WTC11 (cell line): ENCODE data around the gene ACO2. TPM values are rescaled to one million over a fixed set of nuclear protein-coding genes. Genes with fewer than 3 reads are reported as not detected.

ENCODE experiments used
- ATF1 ChIP-seq: sonication (generic); formaldehyde crosslinking; IDR thresholded peaks from 2 replicates; pipeline ENCODE4 v1.8.1; 2023; ENCODE audit warnings: mild to moderate bottlenecking, moderate library complexity, missing genetic modification reagents
- ATF3 ChIP-seq: sonication (generic); formaldehyde crosslinking; conservative IDR thresholded peaks from 2 replicates; pipeline ENCODE4 v1.8.1; 2022; ENCODE audit warnings: mild to moderate bottlenecking, missing genetic modification reagents
- E2F4 ChIP-seq: sonication (generic); formaldehyde crosslinking; IDR thresholded peaks from 2 replicates; pipeline ENCODE4 v1.8.1; 2022; ENCODE audit warnings: low read depth, mild to moderate bottlenecking, moderate library complexity, missing genetic modification reagents, borderline replicate concordance
- E2F5 ChIP-seq: sonication (generic); formaldehyde crosslinking; IDR thresholded peaks from 2 replicates; pipeline ENCODE4 v1.8.1; 2022; ENCODE audit warnings: mild to moderate bottlenecking, moderate library complexity, missing genetic modification reagents
- FOXP1 ChIP-seq: sonication (generic); formaldehyde crosslinking; IDR thresholded peaks from 2 replicates; pipeline ENCODE4 v1.8.0; 2022; ENCODE audit warnings: missing genetic modification reagents, mild to moderate bottlenecking, moderate library complexity, borderline replicate concordance
- GRHL2 ChIP-seq: fragments of 250-450 bp; sonication (Bioruptor Pico); IDR thresholded peaks from 2 replicates; pipeline ENCODE4 v1.8.0; 2022; ENCODE audit warnings: mild to moderate bottlenecking, moderate library complexity; ENCODE audit not compliant: insufficient replicate concordance, severe bottlenecking
- MYBL2 ChIP-seq: sonication (generic); formaldehyde crosslinking; IDR thresholded peaks from 2 replicates; pipeline ENCODE4 v1.8.1; 2023; ENCODE audit warnings: mild to moderate bottlenecking, moderate library complexity, missing genetic modification reagents
- NR1H2 ChIP-seq: sonication (generic); formaldehyde crosslinking; IDR thresholded peaks from 2 replicates; pipeline ENCODE4 v1.9.0; 2021; ENCODE audit warnings: mild to moderate bottlenecking, moderate library complexity, missing genetic modification reagents
- NR2C2 ChIP-seq: sonication (generic); formaldehyde crosslinking; IDR thresholded peaks from 2 replicates; pipeline ENCODE4 v1.8.0; 2022; ENCODE audit warnings: mild to moderate bottlenecking, missing genetic modification reagents
- NR3C1 ChIP-seq: sonication (generic); formaldehyde crosslinking; conservative IDR thresholded peaks from 2 replicates; pipeline ENCODE4 v1.8.1; 2023; ENCODE audit warnings: low read depth, mild to moderate bottlenecking, missing genetic modification reagents
- RORB ChIP-seq: fragments of 250-450 bp; sonication (Bioruptor Pico); IDR thresholded peaks from 2 replicates; pipeline ENCODE4 v1.9.0; 2021; ENCODE audit warnings: mild to moderate bottlenecking
- SMAD4 ChIP-seq: sonication (generic); formaldehyde crosslinking; IDR thresholded peaks from 2 replicates; pipeline ENCODE4 v1.8.0; 2022; ENCODE audit warnings: mild to moderate bottlenecking, missing genetic modification reagents
- TEAD1 ChIP-seq: sonication (generic); formaldehyde crosslinking; IDR thresholded peaks from 2 replicates; pipeline ENCODE4 v1.8.0; 2022; ENCODE audit warnings: mild to moderate bottlenecking, missing genetic modification reagents
- TEAD4 ChIP-seq: sonication (generic); formaldehyde crosslinking; IDR thresholded peaks from 2 replicates; pipeline ENCODE4 v1.8.0; 2022; ENCODE audit warnings: mild to moderate bottlenecking, missing genetic modification reagents
- TP53 ChIP-seq: sonication (generic); formaldehyde crosslinking; IDR thresholded peaks from 2 replicates; pipeline ENCODE4 v1.8.1; 2023; ENCODE audit warnings: mild to moderate bottlenecking, missing genetic modification reagents
- USF1 ChIP-seq: sonication (generic); formaldehyde crosslinking; IDR thresholded peaks from 2 replicates; pipeline ENCODE4 v1.8.0; 2022; ENCODE audit warnings: mild to moderate bottlenecking, missing genetic modification reagents
- ZNF219 ChIP-seq: sonication (generic); formaldehyde crosslinking; IDR thresholded peaks from 2 replicates; pipeline ENCODE4 v1.8.0; 2023; ENCODE audit warnings: missing genetic modification reagents, mild to moderate bottlenecking, borderline replicate concordance
- ZNF263 ChIP-seq: sonication (generic); formaldehyde crosslinking; IDR thresholded peaks from 2 replicates; pipeline ENCODE4 v1.8.1; 2022; ENCODE audit warnings: low read depth, mild to moderate bottlenecking, moderate library complexity, missing genetic modification reagents
- ZNF671 ChIP-seq: fragments of 250-450 bp; sonication (Bioruptor Pico); IDR thresholded peaks from 2 replicates; pipeline ENCODE4 v1.8.0; 2021; ENCODE audit warnings: mild to moderate bottlenecking
- total RNA-seq: library from RNA; stranded (reverse); gene quantifications from 3 replicates; pipeline ENCODE4 v1.2.3, GENCODE V29; 2021
- TF ChIP-seq, protein P1 (sequence below): sonication (generic); formaldehyde crosslinking; conservative IDR thresholded peaks from 2 replicates; pipeline ENCODE4 v1.8.1; 2023; ENCODE audit warnings: mild to moderate bottlenecking, low read depth, missing genetic modification reagents, moderate library complexity
- TF ChIP-seq, protein P2 (sequence below): sonication (generic); formaldehyde crosslinking; IDR thresholded peaks from 2 replicates; pipeline ENCODE4 v1.8.1; 2022; ENCODE audit warnings: mild to moderate bottlenecking, missing genetic modification reagents, moderate library complexity, borderline replicate concordance

Gene ACO2
- total RNA-seq, 1 experiment from 2014 or later, result 104 TPM

- TF ChIP-seq, protein P1, sequence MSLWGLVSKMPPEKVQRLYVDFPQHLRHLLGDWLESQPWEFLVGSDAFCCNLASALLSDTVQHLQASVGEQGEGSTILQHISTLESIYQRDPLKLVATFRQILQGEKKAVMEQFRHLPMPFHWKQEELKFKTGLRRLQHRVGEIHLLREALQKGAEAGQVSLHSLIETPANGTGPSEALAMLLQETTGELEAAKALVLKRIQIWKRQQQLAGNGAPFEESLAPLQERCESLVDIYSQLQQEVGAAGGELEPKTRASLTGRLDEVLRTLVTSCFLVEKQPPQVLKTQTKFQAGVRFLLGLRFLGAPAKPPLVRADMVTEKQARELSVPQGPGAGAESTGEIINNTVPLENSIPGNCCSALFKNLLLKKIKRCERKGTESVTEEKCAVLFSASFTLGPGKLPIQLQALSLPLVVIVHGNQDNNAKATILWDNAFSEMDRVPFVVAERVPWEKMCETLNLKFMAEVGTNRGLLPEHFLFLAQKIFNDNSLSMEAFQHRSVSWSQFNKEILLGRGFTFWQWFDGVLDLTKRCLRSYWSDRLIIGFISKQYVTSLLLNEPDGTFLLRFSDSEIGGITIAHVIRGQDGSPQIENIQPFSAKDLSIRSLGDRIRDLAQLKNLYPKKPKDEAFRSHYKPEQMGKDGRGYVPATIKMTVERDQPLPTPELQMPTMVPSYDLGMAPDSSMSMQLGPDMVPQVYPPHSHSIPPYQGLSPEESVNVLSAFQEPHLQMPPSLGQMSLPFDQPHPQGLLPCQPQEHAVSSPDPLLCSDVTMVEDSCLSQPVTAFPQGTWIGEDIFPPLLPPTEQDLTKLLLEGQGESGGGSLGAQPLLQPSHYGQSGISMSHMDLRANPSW (CRISPR knock-in tag), result no peak
- TF ChIP-seq TEAD1 (CRISPR knock-in tag) (no peak), RORB (no peak), TEAD4 (CRISPR knock-in tag) (no peak), ZNF671 (CRISPR knock-in tag) (no peak), E2F4 (CRISPR knock-in tag) (no peak), FOXP1 (CRISPR knock-in tag) (peak; percentile 93), GRHL2 (CRISPR knock-in tag) (no peak), USF1 (no peak), ATF1 (CRISPR knock-in tag) (no peak), MYBL2 (CRISPR knock-in tag) (peak; percentile 53; the same call in 1 of the 2 replicates), NR3C1 (no peak), ZNF219 (CRISPR knock-in tag) (no peak), ZNF263 (CRISPR knock-in tag) (no peak), TP53 (CRISPR knock-in tag) (no peak), NR1H2 (no peak), ATF3 (no peak), E2F5 (CRISPR knock-in tag) (peak; percentile 70), SMAD4 (CRISPR knock-in tag) (no peak), NR2C2 (no peak)
- TF ChIP-seq, protein P2, sequence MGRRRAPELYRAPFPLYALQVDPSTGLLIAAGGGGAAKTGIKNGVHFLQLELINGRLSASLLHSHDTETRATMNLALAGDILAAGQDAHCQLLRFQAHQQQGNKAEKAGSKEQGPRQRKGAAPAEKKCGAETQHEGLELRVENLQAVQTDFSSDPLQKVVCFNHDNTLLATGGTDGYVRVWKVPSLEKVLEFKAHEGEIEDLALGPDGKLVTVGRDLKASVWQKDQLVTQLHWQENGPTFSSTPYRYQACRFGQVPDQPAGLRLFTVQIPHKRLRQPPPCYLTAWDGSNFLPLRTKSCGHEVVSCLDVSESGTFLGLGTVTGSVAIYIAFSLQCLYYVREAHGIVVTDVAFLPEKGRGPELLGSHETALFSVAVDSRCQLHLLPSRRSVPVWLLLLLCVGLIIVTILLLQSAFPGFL (CRISPR knock-in tag), result no peak
These were observed 75.1 kb downstream of the ACO2 start, which contains the start of gene POLR3H (continued) for GRCh38 chr22:41543854-41544670.
